AG04450 (cell line): ENCODE results near the gene ARHGAP18. TPM values are rescaled to one million over a fixed set of nuclear protein-coding genes. Genes with fewer than 3 reads are reported as not detected.

ENCODE experiments used
- CTCF ChIA-PET: fragments of 300-600, 350-600 bp; formaldehyde crosslinking; extraction: SDS; loops from one replicate; lab custom pipeline; 2022; ENCODE audit warnings: antibody characterized with exemption, inconsistent platforms; lab: Charles Lee
- POLR2A ChIA-PET: fragments of 350-600 bp; formaldehyde crosslinking; extraction: SDS; loops from one replicate; lab custom pipeline; 2021; ENCODE audit warnings: antibody characterized with exemption, inconsistent platforms; lab: Yijun Ruan, JAX
- DNase-seq: peaks from one replicate; pipeline ENCODE4 v3.0.0-alpha.2; 2011; ENCODE audit warnings: low read depth, low spot score
- H3K27ac ChIP-seq: one replicate; pipeline ENCODE4 v1.5.1; 2012; ENCODE audit warnings: low read depth, low read length, control low read depth
- H3K27me3 ChIP-seq: one replicate; pipeline ENCODE4 v1.6.0; 2012; ENCODE audit warnings: low read length; ENCODE audit not compliant: control insufficient read depth, insufficient read depth
- H3K4me3 ChIP-seq: 2 replicates; pipeline ENCODE4 v1.5.1; 2011; ENCODE audit warnings: mild to moderate bottlenecking, low read depth, low read length, control low read depth
- H3K9me3 ChIP-seq: 2 replicates; pipeline ENCODE4 v1.5.1; 2012; ENCODE audit warnings: low read length; ENCODE audit not compliant: control insufficient read depth, insufficient read depth
- CTCF ChIP-seq: IDR thresholded peaks from 2 replicates; pipeline ENCODE4 v1.5.1; 2011; ENCODE audit warnings: low read depth, low read length, control low read depth, inconsistent platforms
- polyA plus RNA-seq: library from polyadenylated mRNA; depleted of rRNA; stranded (reverse); fragments of >200 nt; gene quantifications from 2 replicates; pipeline ENCODE4 v1.2.3, GENCODE V29; 2011

Gene ARHGAP18
- polyA plus RNA-seq, 1 experiment = 13.9 TPM

GRCh38 chr6:129605095-129605494, 104.9 kb downstream of the ARHGAP18 start:
- TF ChIP-seq CTCF = no peak
- Histone ChIP-seq H3K4me3 (no peak overlapping the region), H3K27ac (no peak overlapping the region), H3K9me3 (no peaks in the 10 kb centered on the region), H3K27me3 (no peaks in the 10 kb centered on the region)
- DNase-seq = no peak
- CTCF ChIA-PET = no interaction called here
- POLR2A ChIA-PET = no interaction called here

DNA sequence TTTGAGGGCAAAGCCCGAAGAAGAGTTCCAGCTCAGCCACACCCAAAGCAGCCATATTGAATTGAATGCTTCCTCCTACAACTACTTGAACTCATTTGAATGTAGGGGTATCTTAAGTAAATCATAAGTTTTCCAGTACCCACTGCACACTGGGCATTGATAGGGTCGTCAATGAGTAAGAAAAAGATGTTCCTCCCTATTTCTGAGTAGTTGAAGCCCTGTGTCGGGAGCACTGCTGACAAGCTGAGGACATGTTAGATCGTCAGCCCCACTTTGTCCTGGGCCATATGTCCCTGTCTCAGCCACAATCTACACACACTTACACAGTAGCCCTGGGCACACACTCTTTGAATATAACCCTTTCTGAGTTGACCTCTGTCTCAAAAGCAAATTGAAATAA, 105.7 kb downstream of the ARHGAP18 start:
- Histone ChIP-seq H3K4me3 (no peak overlapping the region), H3K27ac (no peak overlapping the region), H3K9me3 (no peaks in the 10 kb centered on the region), H3K27me3 (no peaks in the 10 kb centered on the region)
- ChIA-PET CTCF (no interaction called here), POLR2A (no interaction called here)
- TF ChIP-seq CTCF = no peak
- DNase-seq = no peak

- ChIA-PET CTCF (interaction anchor here (1.0 to 8.0 kb wide), 2 partner anchors 104 to 172 kb away, joined by 3 to 105 read pairs; no protein-coding TSS in a partner anchor), POLR2A (no interaction called here)
- TF ChIP-seq CTCF = no peak
Observed at GRCh38 chr6:129603741-129604140, 106.2 kb downstream of the ARHGAP18 start.

DNA sequence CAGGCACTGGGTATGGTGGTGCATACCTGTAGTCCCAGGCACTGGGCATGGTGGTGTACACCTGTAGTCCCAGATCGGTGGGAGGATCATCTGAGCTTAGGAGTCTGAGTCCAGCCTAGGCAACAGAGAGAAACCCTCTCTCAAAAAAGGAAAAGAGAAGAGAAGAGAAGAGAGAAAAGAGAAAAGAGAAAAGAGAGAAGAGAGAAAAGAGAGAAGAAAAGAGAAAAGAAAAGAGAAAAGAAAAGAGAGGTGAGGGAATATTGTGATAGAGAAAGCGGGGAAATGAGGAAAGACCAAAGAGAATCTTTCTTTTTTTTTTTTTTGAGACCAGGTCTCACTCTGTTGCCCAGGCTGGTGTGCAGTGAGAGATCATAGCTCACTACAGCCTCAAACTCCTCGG, 108.7 kb downstream of the ARHGAP18 start:
- Histone ChIP-seq H3K9me3 (no peaks in the 10 kb centered on the region), H3K27ac (no peak overlapping the region), H3K27me3 (no peaks in the 10 kb centered on the region), H3K4me3 (no peak overlapping the region)
- DNase-seq = no peak
- ChIA-PET POLR2A (interaction anchor here (0.6 kb wide), 1 partner anchor 259 kb away, joined by 3 read pairs; no protein-coding TSS in a partner anchor), CTCF (interaction anchor here (0.7 to 8.0 kb wide), 3 partner anchors 108 to 420 kb away, joined by 3 to 105 read pairs (median 4); partner anchors contain the start of gene ARHGAP18)
- no peak for TF ChIP-seq CTCF

More at GRCh38 chr6:129603741-129604140, 106.2 kb downstream of the ARHGAP18 start:
- no peaks in the 10 kb centered on the region for H3K9me3 ChIP-seq
- no peak overlapping the region for H3K4me3 ChIP-seq
- no peak overlapping the region for H3K27ac ChIP-seq
- H3K27me3 ChIP-seq = no peaks in the 10 kb centered on the region
- DNase-seq = no peak

DNA sequence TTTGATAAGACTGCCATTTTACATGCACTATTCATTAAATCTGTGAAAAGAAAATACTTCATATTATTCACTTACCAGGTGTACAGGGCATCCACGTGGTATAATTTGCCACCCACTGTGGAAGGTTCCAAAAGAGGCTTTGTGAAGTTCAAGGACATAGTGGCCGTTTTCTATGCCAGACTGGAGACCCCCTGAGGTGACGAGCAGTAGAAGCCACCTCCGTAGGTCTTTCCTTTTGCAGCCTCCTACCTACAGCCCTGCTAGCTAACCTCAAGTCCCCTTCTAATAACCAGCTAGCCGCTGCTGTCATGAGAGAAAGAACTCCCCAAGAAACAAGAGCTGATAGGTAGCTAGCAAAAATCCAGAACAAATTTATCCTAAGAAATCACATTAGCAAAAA, 110.5 kb downstream of the ARHGAP18 start:
- POLR2A ChIA-PET = no interaction called here
- H3K27me3 ChIP-seq = no peaks in the 10 kb centered on the region
- no peak for DNase-seq
- CTCF ChIA-PET = interaction anchor here (1.3 to 8.0 kb wide), 10 partner anchors 8 to 423 kb away, joined by 4 to 105 read pairs (median 26); no protein-coding TSS in a partner anchor
- no peak for TF ChIP-seq CTCF
- no peak overlapping the region for H3K27ac ChIP-seq
- no peak overlapping the region for H3K4me3 ChIP-seq
- H3K9me3 ChIP-seq = no peaks in the 10 kb centered on the region
